GM18498 (cell line): ENCODE results near the gene MGST2.

Experiments used
- ATAC-seq: cut with Tn5 transposase; IDR thresholded peaks from one replicate; pipeline ENCODE4 v1.9.1; 2021; ENCODE audit warnings: mild to moderate bottlenecking, moderate library complexity; ENCODE audit not compliant: unreplicated experiment

MGST2 gene

GRCh38 chr4:139643042-139643895 lies 22.4 kb upstream of the MGST2 start:
- ATAC-seq: no peak

- no peak for ATAC-seq
These were observed 20.2 kb upstream of the MGST2 start for GRCh38 chr4:139645458-139645857.

GRCh38 chr4:139647184-139647583 lies 18.4 kb upstream of the MGST2 start:
- ATAC-seq: no peak

GRCh38 chr4:139647952-139648351 lies 17.7 kb upstream of the MGST2 start:
- ATAC-seq: no peak

- ATAC-seq: peak; percentile 83
These were observed 14.1 kb upstream of the MGST2 start for GRCh38 chr4:139651282-139652194.

- no peak for ATAC-seq
These were observed 11.1 kb upstream of the MGST2 start for GRCh38 chr4:139654516-139654915.

- peak; percentile 42 for ATAC-seq
These were observed 10.5 kb upstream of the MGST2 start for GRCh38 chr4:139655116-139655515.

- ATAC-seq: peak; percentile 75
These were observed 8.8 kb upstream of the MGST2 start for GRCh38 chr4:139656614-139657486.

GRCh38 chr4:139658185-139658584 lies 7.4 kb upstream of the MGST2 start:
- no peak for ATAC-seq

GRCh38 chr4:139658586-139659382 lies 6.8 kb upstream of the MGST2 start:
- ATAC-seq: no peak

GRCh38 chr4:139659735-139660424 lies 5.7 kb upstream of the MGST2 start:
- ATAC-seq: no peak

GRCh38 chr4:139660568-139661043 lies 5.0 kb upstream of the MGST2 start:
- no peak for ATAC-seq

GRCh38 chr4:139663561-139664138 lies 2.0 kb upstream of the MGST2 start:
- ATAC-seq: no peak

GRCh38 chr4:139664442-139664841 lies 1.2 kb upstream of the MGST2 start:
- no peak for ATAC-seq

GRCh38 chr4:139665079-139665689 lies 435 bp upstream of the MGST2 start:
- ATAC-seq: no peak

- no peak for ATAC-seq
These were observed 1.2 kb downstream of the MGST2 start for GRCh38 chr4:139666735-139667281.

GRCh38 chr4:139668036-139668435 lies 2.4 kb downstream of the MGST2 start:
- ATAC-seq: no peak

- no peak for ATAC-seq
These were observed 3.1 kb downstream of the MGST2 start for GRCh38 chr4:139668658-139669201.
